Measurements from ENCODE around the gene RPL36A. TPM values are rescaled to one million over a fixed set of nuclear protein-coding genes. Genes with fewer than 3 reads are reported as not detected.

Gene RPL36A
- total and polyA plus RNA-seq, 9 of the 15 experiments (the other 6 are each of a cell fraction or from before 2014, with no cell fraction given) = 412 to 4,539 (median 3,209) TPM

- Histone ChIP-seq H3K27ac (ENCODE audit: extremely low read depth, low read depth, low read length) (peak within 1 kb of the TSS; percentile 92), H4K20me1 (replicated peaks; ENCODE audit: control insufficient read depth, insufficient read depth, low read length) (no peaks in the 10 kb centered on the region), H3K36me3 (ENCODE audit: control insufficient read depth, insufficient read depth, low read length) (peaks cover 3% of the 10 kb centered on the region; the same call in 1 of the 3 replicates), H3K4me3 (peak within 1 kb of the TSS; percentile 57), H2AFZ (ENCODE audit: low read depth, low read length) (peak within 1 kb of the TSS; percentile 82), H3K9me1 (ENCODE audit: control insufficient read depth, insufficient read depth, low read length) (no peaks in the 10 kb centered on the region), H3K79me2 (ENCODE audit: control insufficient read depth, insufficient read depth, low read length) (peaks cover 76% of the 10 kb centered on the region), H3K27me3 (ENCODE audit: control insufficient read depth in 2 of 2, insufficient read depth in 2 of 2, low read length in 2 of 2) (no peaks in the 10 kb centered on the region), H3K4me1 (replicated peaks in 1 of 2; ENCODE audit: control insufficient read depth in 2 of 2, insufficient read depth in 2 of 2, low read length in 2 of 2) (peaks cover 4 to 17% of the 10 kb centered on the region in 2 experiments), H3K4me2 (ENCODE audit: insufficient read depth, low read length) (peak within 1 kb of the TSS; percentile 92), H3K9ac (ENCODE audit: insufficient read depth in 1 of 2, low read depth in 2 of 2, low read length in 2 of 2) (peak within 1 kb of the TSS; percentile 92 to 95), H3K9me3 (replicated peaks; ENCODE audit: control insufficient read depth, insufficient read depth, low read depth, low read length) (no peaks in the 10 kb centered on the region)
- intact Hi-C loops (cut with micrococcal nuclease) = no loop called here
- FAIRE-seq (peak; percentile 99), DNase-seq (ENCODE audit: extremely low read depth in 1 of 4, low spot score in 3 of 4) (peak; percentile 70 to 88 (median 78)), ATAC-seq (peak; percentile 71)
- in situ Hi-C loops (cut with MboI) = no loop called here
- 0% methylated on average over 8 of the region's 9 CpGs for WGBS (ENCODE audit: insufficient coverage, low coverage, missing lambda C conversion rate)
- ChIA-PET CTCF (ENCODE audit: low intra/inter-chr PET ratio) (no interaction called here), POLR2A (interaction anchor here (0.6 to 1.5 kb wide), 6 partner anchors 12 to 546 kb away, joined by 3 to 6 read pairs (median 4); partner anchors contain the start of gene ZMAT1)
- TSS peak; percentile 51 for BruUV-seq (replicated peaks)
- TF ChIP-seq KAT8 (IDR thresholded peaks at IDR 0.05; ENCODE audit: low read depth) = no peak
- TF ChIP-seq ZFP30 (CRISPR knock-in tag; IDR thresholded peaks at IDR 0.05; ENCODE audit: borderline replicate concordance) = no peak
- peak; percentile 76 for TF ChIP-seq NR2C1 (IDR thresholded peaks at IDR 0.05)
- peak; percentile 74 for TF ChIP-seq NR2C1 (tag; IDR thresholded peaks at IDR 0.05)
- TF ChIP-seq FOXK2 (conservative IDR thresholded peaks at IDR 0.05 in 1 of 2, IDR thresholded peaks at IDR 0.05 in 1 of 2; ENCODE audit: low read depth in 2 of 2) = 0 out of 4 replicates have a peak, but pooled peaks of 1 of the 2 experiments have one; percentile 43
- no peak for TF ChIP-seq FOXJ3 (CRISPR knock-in tag; IDR thresholded peaks at IDR 0.05)
- no peak for TF ChIP-seq BDP1 (IDR thresholded peaks at IDR 0.05; ENCODE audit: insufficient read depth, insufficient read length)
- no peak for TF ChIP-seq MBD2 (IDR thresholded peaks at IDR 0.05; ENCODE audit: borderline replicate concordance, low read depth)
- TF ChIP-seq GTF2E2 (tag; IDR thresholded peaks at IDR 0.05) = 0 out of 2 replicates have a peak, but pooled peaks have one; percentile 47
- no peak for TF ChIP-seq COPS2 (conservative IDR thresholded peaks at IDR 0.05)
- no peak for TF ChIP-seq NR2C2 (CRISPR knock-in tag; IDR thresholded peaks at IDR 0.05)
- peak; percentile 86 for TF ChIP-seq NR2C2 (tag; IDR thresholded peaks at IDR 0.05)
- no peak for TF ChIP-seq AFF1 (IDR thresholded peaks at IDR 0.05; ENCODE audit: low read depth in 1 of 2, partially characterized antibody in 2 of 2)
- TF ChIP-seq PHF8 (IDR thresholded peaks at IDR 0.05; ENCODE audit: borderline replicate concordance, low read length) = peak; percentile 73; the same call in 1 of the 2 replicates
- TF ChIP-seq ESRRB (CRISPR knock-in tag; IDR thresholded peaks at IDR 0.05; ENCODE audit: borderline replicate concordance) = no peak
- peak in 1 of 2 experiments; percentile 48; a peak in 1 of 4 replicates for TF ChIP-seq MAZ (CRISPR knock-in tag; conservative IDR thresholded peaks at IDR 0.05 in 1 of 2, IDR thresholded peaks at IDR 0.05 in 1 of 2)
- TF ChIP-seq ZNF766 (CRISPR knock-in tag; conservative IDR thresholded peaks at IDR 0.05) = no peak
- TF ChIP-seq GTF2A2 (tag; IDR thresholded peaks at IDR 0.05) = no peak
Observed at GRCh38 chrX:101385795-101386541, 4.8 kb upstream of the RPL36A start, which contains the start of gene BTK. TSS of gene BTK (minus strand) at chrX:101386191. CDS start at chrX:101375284, 10,907 bp downstream.

All from K562 (cell line).